Measurements from ENCODE around the gene ROPN1.

GRCh38 chr3:123953735-123954134, 38.2 kb downstream of the ROPN1 start:
- no peak for TF ChIP-seq CTCF (IDR thresholded peaks at IDR 0.05)
- TF ChIP-seq SIN3A (IDR thresholded peaks at IDR 0.05; ENCODE audit: borderline replicate concordance, insufficient read depth, low read depth, low read length), result no peak
- TF ChIP-seq TCF7L2 (IDR thresholded peaks at IDR 0.05; ENCODE audit: low read depth, low read length), result no peak

All from Panc1 (cell line).